HPDE6-E6E7 (cell line): ENCODE data around the gene PFKP.
"Not testable (repeated sequence)": the region's sequence is repeated elsewhere in the genome, so short reads cannot be mapped to it uniquely, and the experiment has no call there.

ENCODE experiments used
- DNase-seq: peaks from one replicate; pipeline ENCODE4 v3.0.0; 2011; ENCODE audit warnings: missing footprints; ENCODE audit errors: extremely low spot score

Gene PFKP

GRCh38 chr10:3159152-3159551 is 91.8 kb downstream of the PFKP start:
- DNase-seq: no peak

- DNase-seq: no peak
These were observed 95.2 kb downstream of the PFKP start for GRCh38 chr10:3162533-3162932.

GRCh38 chr10:3163879-3164278 is 96.5 kb downstream of the PFKP start:
- DNase-seq: no peak

DNA sequence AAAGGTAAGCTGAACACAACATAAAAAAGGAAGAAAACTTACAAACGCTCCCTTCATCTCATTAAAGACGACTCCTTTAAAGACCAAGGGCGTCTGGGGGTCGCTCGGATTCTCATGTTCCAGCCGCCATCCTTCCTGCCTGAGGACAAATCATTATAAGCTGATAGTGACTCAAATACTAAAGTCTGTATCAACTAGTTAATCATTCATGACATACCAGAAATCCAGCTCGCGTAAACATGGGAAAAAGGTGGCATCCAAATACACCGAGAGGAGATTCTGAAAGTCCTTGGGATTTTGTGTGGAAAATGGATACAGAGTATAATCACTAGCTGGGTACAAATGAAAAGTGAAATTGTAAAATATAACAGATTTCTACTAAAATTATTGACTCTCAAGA is 97.8 kb downstream of the PFKP start:
- DNase-seq: no peak

DNA sequence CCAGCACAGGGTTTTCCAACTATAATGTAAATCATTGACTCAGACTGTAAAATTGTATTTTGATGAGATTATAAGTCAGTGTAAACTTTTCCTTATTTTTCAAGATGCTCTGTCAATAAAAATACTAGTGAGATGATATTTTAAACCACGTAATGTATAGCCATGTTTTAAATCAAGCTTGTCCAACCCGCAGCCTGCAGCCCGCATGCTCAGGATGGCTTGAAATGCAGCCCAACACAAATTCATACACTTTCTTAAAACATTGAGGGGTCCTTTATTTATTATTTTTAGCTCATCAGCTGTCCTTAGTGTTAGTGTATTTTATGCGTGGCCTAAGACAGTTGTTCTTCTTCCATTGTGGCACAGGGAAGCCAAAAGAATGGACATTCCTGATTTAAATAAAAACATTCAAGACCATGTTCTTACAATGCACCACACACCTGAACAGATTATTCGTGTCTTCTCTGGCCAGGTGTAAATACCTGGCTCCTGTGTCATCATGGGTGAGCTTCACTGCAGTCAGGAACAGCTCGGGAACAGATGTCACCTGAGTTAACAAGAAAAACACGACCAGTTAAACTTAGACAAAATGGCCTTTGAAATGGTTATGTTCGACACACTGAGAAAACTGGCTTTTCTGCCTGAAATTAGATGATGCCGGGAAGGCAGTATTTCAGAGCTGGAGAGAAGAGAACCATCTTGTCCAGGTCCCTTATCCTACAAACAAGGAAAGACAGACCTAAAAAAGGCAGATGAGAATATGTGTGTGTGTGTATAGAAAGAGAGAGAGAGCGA is 99.3 kb downstream of the PFKP start:
- no peak for DNase-seq

DNA sequence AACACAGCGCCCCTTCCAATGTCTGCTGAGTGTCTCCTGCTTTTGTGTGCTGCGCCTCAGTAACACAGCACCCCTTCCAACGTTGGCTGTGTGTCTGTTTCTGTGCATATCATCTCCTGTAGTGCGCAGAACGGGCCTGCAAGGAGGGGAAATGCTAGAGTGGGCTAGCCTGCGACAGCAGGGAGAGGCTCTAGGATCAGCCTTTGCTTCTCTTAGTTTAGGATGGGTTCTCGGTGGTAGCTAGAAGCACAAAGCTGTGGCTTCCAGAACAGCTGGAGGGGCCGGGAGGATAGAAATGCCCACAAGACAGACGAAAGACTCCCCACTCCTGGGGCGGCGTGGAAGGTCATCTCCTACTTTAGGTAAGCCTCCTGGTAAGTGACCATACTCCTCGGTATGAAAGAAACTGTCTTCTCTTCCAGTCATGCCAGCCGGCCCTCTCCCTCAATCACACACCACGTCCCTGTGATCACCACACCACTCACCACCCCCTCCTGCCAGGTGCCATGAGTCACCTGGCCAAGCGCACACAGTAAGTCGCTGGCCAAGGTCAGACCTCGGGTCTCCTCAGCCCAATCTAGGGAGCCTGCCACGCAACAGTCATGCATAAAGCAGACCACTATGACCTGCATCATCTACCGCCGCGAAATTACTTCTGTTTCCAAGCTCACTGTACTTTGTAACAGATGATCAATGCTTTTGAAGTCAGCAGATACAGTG is 100.4 kb downstream of the PFKP start:
- no peak for DNase-seq

- no peak for DNase-seq
These were observed 101.9 kb downstream of the PFKP start for GRCh38 chr10:3169271-3169670.

GRCh38 chr10:3169673-3170072 is 102.3 kb downstream of the PFKP start:
- DNase-seq: no peak

DNA sequence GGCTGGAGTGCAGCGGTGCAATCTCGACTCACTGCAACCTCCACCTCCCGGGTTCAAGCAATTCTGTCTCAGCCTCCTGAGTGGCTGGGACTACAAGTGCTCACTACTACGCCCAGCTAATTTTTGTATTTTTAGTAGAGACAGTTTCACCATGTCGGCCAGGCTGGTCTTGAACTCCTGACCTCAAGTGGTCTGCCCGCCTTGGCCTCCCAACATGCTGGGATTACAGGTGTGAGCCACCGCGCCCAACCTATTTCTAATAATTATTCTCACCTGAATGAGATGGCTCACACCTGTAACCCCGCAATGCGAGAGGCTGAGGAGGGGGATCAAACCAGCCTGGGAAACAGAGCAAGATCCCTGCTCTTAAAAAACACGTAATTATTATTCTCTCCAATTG is 104.1 kb downstream of the PFKP start:
- DNase-seq: not testable (repeated sequence)

- no peak for DNase-seq
These were observed 104.7 kb downstream of the PFKP start for GRCh38 chr10:3172081-3172445.

- peak; percentile 76 for DNase-seq
These were observed 105.3 kb downstream of the PFKP start, which contains the start of gene PITRM1 for GRCh38 chr10:3172446-3173170. PITRM1 (minus strand) TSS chr10:3172782; CDS start chr10:3172772, 10 bp downstream.

GRCh38 chr10:3173171-3173878 is 106.0 kb downstream of the PFKP start:
- DNase-seq: peak; percentile 27

DNA sequence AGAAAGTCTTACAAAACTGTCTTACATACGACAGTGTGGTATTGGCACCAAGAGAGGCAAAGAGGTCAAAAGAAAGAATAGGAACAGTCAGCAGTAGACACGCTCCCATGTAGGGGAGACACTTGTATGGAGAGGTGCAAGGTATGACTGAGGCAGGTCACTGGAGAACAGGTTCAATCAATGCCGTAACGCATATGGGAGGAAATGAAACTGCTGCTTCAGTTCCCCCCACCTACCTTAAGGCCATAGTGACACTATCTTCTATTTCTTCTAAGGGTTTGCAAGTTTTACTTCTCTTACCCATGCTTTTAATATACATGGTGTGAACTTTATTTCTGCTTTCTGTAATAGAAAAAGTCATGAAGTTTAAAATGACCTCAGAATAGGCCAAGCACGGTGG is 110.7 kb downstream of the PFKP start:
- DNase-seq: no peak

- DNase-seq: no peak
These were observed 111.8 kb downstream of the PFKP start for GRCh38 chr10:3179174-3179573.

DNA sequence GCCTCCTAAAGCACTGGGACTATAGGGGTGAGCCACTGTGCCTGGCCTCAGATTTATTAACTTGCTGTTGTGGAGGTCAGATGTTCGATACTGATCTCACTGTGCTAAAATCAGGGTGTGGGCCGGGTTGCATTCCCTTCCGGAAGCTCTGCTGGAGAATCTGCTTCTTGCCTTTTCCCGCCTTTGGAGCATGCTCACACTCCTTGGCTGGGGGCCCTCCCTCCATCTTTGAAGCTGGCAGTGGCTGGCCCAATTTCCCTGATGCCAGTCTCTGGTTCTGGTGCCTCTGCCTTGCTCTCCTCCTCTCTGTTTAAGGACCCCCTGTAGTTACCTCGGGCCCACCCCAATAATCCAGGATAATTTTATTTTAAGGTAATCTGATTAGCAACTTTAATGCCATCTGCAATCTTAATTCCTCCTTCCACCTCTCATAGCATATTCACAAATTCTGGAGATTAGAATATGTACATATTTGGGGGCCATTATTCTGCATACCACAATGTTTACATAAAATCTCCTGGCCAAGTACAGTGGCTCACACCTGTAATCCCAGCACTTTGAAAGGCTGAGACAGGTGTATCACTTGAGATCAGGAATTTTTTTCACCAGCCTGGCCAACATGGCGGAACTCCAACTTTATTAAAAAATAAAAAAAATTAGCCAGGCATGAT is 113.1 kb downstream of the PFKP start:
- DNase-seq: no peak

GRCh38 chr10:3185386-3185785 is 118.0 kb downstream of the PFKP start:
- no peak for DNase-seq

DNA sequence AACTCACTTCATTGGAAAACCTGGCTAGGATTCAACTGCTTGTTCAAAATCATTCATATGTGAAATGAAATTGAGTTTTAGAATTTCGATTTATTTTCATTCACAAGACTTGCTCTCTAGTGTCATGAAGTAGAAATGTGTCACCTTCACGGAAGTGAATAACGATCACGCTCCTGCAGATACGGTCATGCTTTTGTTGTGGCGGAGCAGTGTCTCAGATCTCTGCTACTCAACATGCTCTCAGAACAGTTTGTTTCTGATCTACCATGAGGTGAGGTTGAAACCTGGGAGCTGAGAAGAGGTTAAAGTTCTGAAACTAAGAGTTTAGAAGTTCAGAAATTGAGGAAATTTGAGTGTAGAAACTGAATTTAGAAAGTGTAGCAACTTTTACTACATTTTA is 119.0 kb downstream of the PFKP start:
- no peak for DNase-seq
